ENCODE results near the gene CNDP1. TPM values are rescaled to one million over a fixed set of nuclear protein-coding genes. Genes with fewer than 3 reads are reported as not detected.
A peak's percentile ranks its signal among the peaks of the same experiment; 100 is the strongest.

Gene CNDP1
- polyA plus RNA-seq, 1 donor (not counting 4 experiments of a cell fraction or from before 2014, with no cell fraction given) = not detected

GRCh38 chr18:74498712-74499627, 35.3 kb upstream of the CNDP1 start:
- H3K4me1 ChIP-seq (ENCODE audit: control insufficient read depth, extremely low read depth, insufficient read depth, low read length) = peaks cover 31% of the 10 kb centered on the region
- dilution Hi-C loops (cut with MboI; ENCODE audit: extremely low pct_ligation_motif_present, low sequenced_read_pairs) = no loop called here
- H3K27ac ChIP-seq (ENCODE audit: control insufficient read depth, insufficient read depth, low read length) = peak overlapping the region; percentile 66
- H3K36me3 ChIP-seq (ENCODE audit: control insufficient read depth in 2 of 2, extremely low read depth in 1 of 2, insufficient read depth in 2 of 2, low read length in 2 of 2) = peaks cover 7 to 8% of the 10 kb centered on the region in 2 experiments
- H4K20me1 ChIP-seq (ENCODE audit: control insufficient read depth, extremely low read depth, insufficient read depth, low read length) = no peaks in the 10 kb centered on the region
- DNase-seq (ENCODE audit: low read depth, low spot score) (no peak), FAIRE-seq (peak; percentile 56)
- H2AFZ ChIP-seq (ENCODE audit: control insufficient read depth, low read length) = peak overlapping the region; percentile 56
- peak overlapping the region; percentile 33 to 75 (median 40) for H3K4me3 ChIP-seq (ENCODE audit: control insufficient read depth in 2 of 3, extremely low read depth in 1 of 3, insufficient read depth in 2 of 3, low read depth in 1 of 3, low read length in 3 of 3)
- peaks cover 48% of the 10 kb centered on the region for H3K79me2 ChIP-seq (ENCODE audit: control insufficient read depth, insufficient read depth, low read length)
- no peaks in the 10 kb centered on the region for H3K9me3 ChIP-seq (ENCODE audit: control insufficient read depth, low read depth, low read length)
- no peaks in the 10 kb centered on the region for H3K27me3 ChIP-seq (ENCODE audit: control insufficient read depth, extremely low read depth, insufficient read depth, low read length)
- TF ChIP-seq CTCF (optimal IDR thresholded peaks at IDR 0.05 in 1 of 3, IDR thresholded peaks at IDR 0.05 in 1 of 3, conservative IDR thresholded peaks at IDR 0.05 in 1 of 3; ENCODE audit: extremely low read depth in 1 of 3, insufficient read depth in 2 of 3, low read length in 3 of 3) = no peak
- no peak for TF ChIP-seq EZH2 (IDR thresholded peaks at IDR 0.05; ENCODE audit: low read length)
- no peaks in the 10 kb centered on the region for H3K9me1 ChIP-seq (ENCODE audit: control insufficient read depth, extremely low read depth, insufficient read depth, low read length)
- peak overlapping the region; percentile 61 for H3K9ac ChIP-seq (ENCODE audit: control insufficient read depth, extremely low read depth, insufficient read depth, low read length)
- H3K4me2 ChIP-seq (ENCODE audit: control insufficient read depth, extremely low read depth, insufficient read depth, low read depth, low read length) = peak overlapping the region; percentile 87

GRCh38 chr18:74499633-74500032, 34.7 kb upstream of the CNDP1 start:
- no peaks in the 10 kb centered on the region for H3K9me1 ChIP-seq (ENCODE audit: control insufficient read depth, extremely low read depth, insufficient read depth, low read length)
- no peaks in the 10 kb centered on the region for H3K9me3 ChIP-seq (ENCODE audit: control insufficient read depth, low read depth, low read length)
- dilution Hi-C loops (cut with MboI; ENCODE audit: extremely low pct_ligation_motif_present, low sequenced_read_pairs) = no loop called here
- H2AFZ ChIP-seq (ENCODE audit: control insufficient read depth, low read length) = peak overlapping the region; percentile 56
- peak overlapping the region; percentile 61 for H3K9ac ChIP-seq (ENCODE audit: control insufficient read depth, extremely low read depth, insufficient read depth, low read length)
- peak overlapping the region; percentile 87 for H3K4me2 ChIP-seq (ENCODE audit: control insufficient read depth, extremely low read depth, insufficient read depth, low read depth, low read length)
- no peak for TF ChIP-seq CTCF (optimal IDR thresholded peaks at IDR 0.05 in 1 of 3, IDR thresholded peaks at IDR 0.05 in 1 of 3, conservative IDR thresholded peaks at IDR 0.05 in 1 of 3; ENCODE audit: extremely low read depth in 1 of 3, insufficient read depth in 2 of 3, low read length in 3 of 3)
- TF ChIP-seq EZH2 (IDR thresholded peaks at IDR 0.05; ENCODE audit: low read length) = no peak
- peak; percentile 26 for DNase-seq (ENCODE audit: low read depth, low spot score)
- peaks cover 13% of the 10 kb centered on the region in 2 experiments for H3K36me3 ChIP-seq (ENCODE audit: control insufficient read depth in 2 of 2, extremely low read depth in 1 of 2, insufficient read depth in 2 of 2, low read length in 2 of 2)
- peak overlapping the region; percentile 66 for H3K27ac ChIP-seq (ENCODE audit: control insufficient read depth, insufficient read depth, low read length)
- no peaks in the 10 kb centered on the region for H4K20me1 ChIP-seq (ENCODE audit: control insufficient read depth, extremely low read depth, insufficient read depth, low read length)
- peak overlapping the region; percentile 33 to 75 (median 40) for H3K4me3 ChIP-seq (ENCODE audit: control insufficient read depth in 2 of 3, extremely low read depth in 1 of 3, insufficient read depth in 2 of 3, low read depth in 1 of 3, low read length in 3 of 3)
- FAIRE-seq = peak; percentile 71
- peaks cover 31% of the 10 kb centered on the region for H3K4me1 ChIP-seq (ENCODE audit: control insufficient read depth, extremely low read depth, insufficient read depth, low read length)
- H3K27me3 ChIP-seq (ENCODE audit: control insufficient read depth, extremely low read depth, insufficient read depth, low read length) = no peaks in the 10 kb centered on the region
- H3K79me2 ChIP-seq (ENCODE audit: control insufficient read depth, insufficient read depth, low read length) = peaks cover 55% of the 10 kb centered on the region
